NOMO-1 treated with DMSO at 0.1 percent for 48 hours (cell line): ENCODE results near the gene U2SURP.
"Not testable (repeated sequence)": the region's sequence is repeated elsewhere in the genome, so short reads cannot be mapped to it uniquely, and the experiment has no call there.

Experiments used
- DNase-seq: peaks from one replicate; lab custom pipeline; 2025; ENCODE audit not compliant: unreplicated experiment; lab: John Stamatoyannopoulos, UW

U2SURP gene

GRCh38 chr3:143011705-143012104, 10.3 kb downstream of the U2SURP start:
- DNase-seq = no peak

- DNase-seq = no peak
These were observed 13.6 kb downstream of the U2SURP start for GRCh38 chr3:143014921-143015320.

- DNase-seq = peak; percentile 27
These were observed 15.1 kb downstream of the U2SURP start for GRCh38 chr3:143016321-143016972.

- no peak for DNase-seq
These were observed 23.1 kb downstream of the U2SURP start for GRCh38 chr3:143024351-143024960.

- DNase-seq = no peak
These were observed 30.0 kb downstream of the U2SURP start for GRCh38 chr3:143031327-143031726.

GRCh38 chr3:143031796-143032387, 30.5 kb downstream of the U2SURP start:
- not testable (repeated sequence) for DNase-seq

- DNase-seq = peak; percentile 55
These were observed 34.3 kb downstream of the U2SURP start for GRCh38 chr3:143035466-143036211.

- no peak for DNase-seq
These were observed 35.2 kb downstream of the U2SURP start for GRCh38 chr3:143036557-143036956.

- DNase-seq = no peak
These were observed 36.5 kb downstream of the U2SURP start for GRCh38 chr3:143037867-143038266.

- DNase-seq = peak; percentile 40
These were observed 39.0 kb downstream of the U2SURP start for GRCh38 chr3:143040261-143040879.

GRCh38 chr3:143041903-143042302, 40.5 kb downstream of the U2SURP start:
- no peak for DNase-seq

- DNase-seq = no peak
These were observed 44.3 kb downstream of the U2SURP start for GRCh38 chr3:143045639-143046038.

- DNase-seq = not testable (repeated sequence)
These were observed 44.7 kb downstream of the U2SURP start for GRCh38 chr3:143046075-143046474.

- no peak for DNase-seq
These were observed 52.6 kb downstream of the U2SURP start for GRCh38 chr3:143054011-143054410.

GRCh38 chr3:143056372-143056771, 55.0 kb downstream of the U2SURP start:
- no peak for DNase-seq

- peak; percentile 89 for DNase-seq
These were observed 59.5 kb downstream of the U2SURP start for GRCh38 chr3:143060906-143061305.

GRCh38 chr3:143063018-143063417, 61.6 kb downstream of the U2SURP start:
- DNase-seq = no peak

GRCh38 chr3:143064777-143065176, 63.4 kb downstream of the U2SURP start:
- no peak for DNase-seq

GRCh38 chr3:143065364-143065763, 64.0 kb downstream of the U2SURP start:
- DNase-seq = no peak

- no peak for DNase-seq
These were observed 64.7 kb downstream of the U2SURP start for GRCh38 chr3:143066033-143066432.

GRCh38 chr3:143067201-143067600, 65.8 kb downstream of the U2SURP start:
- DNase-seq = no peak
